Bronchial epithelial cell (primary cell): ENCODE results near the gene SUCLG2. TPM values are rescaled to one million over a fixed set of nuclear protein-coding genes. Genes with fewer than 3 reads are reported as not detected.

Experiments used
- DNase-seq: peaks from one replicate; pipeline ENCODE4 v3.0.0-alpha.2; 2010; ENCODE audit warnings: low read depth
- FAIRE-seq: peaks from 2 replicates; lab custom pipeline; 2011; peaks lifted over from hg19 to GRCh38; lab: Jason Lieb, UNC
- H3K27me3 ChIP-seq: 2 replicates; pipeline ENCODE4 v1.5.1; 2011; ENCODE audit warnings: low read length; ENCODE audit not compliant: control insufficient read depth, insufficient read depth
- H3K36me3 ChIP-seq: 2 replicates; pipeline ENCODE4 v1.5.1; 2011; ENCODE audit warnings: low read length; ENCODE audit not compliant: control insufficient read depth, insufficient read depth
- H3K4me3 ChIP-seq: 2 replicates; pipeline ENCODE4 v1.5.1; 2011; ENCODE audit warnings: mild to moderate bottlenecking, low read depth, low read length, control low read depth
- total RNA-seq: library from RNA; depleted of rRNA; stranded (reverse); fragments of >200 nt; gene quantifications from 2 replicates; pipeline ENCODE4 v1.2.1, GENCODE V29; 2014
- TF ChIP-seq, protein P1 (sequence below): IDR thresholded peaks from 2 replicates; pipeline ENCODE4 v1.5.1; 2011; ENCODE audit warnings: mild to moderate bottlenecking, moderate library complexity, low read length, control low read depth, inconsistent platforms; ENCODE audit not compliant: insufficient read depth, severe bottlenecking

SUCLG2 gene
- total RNA-seq, 1 donor from 2014 or later, result 42.1 TPM

- DNase-seq, result no peak
- FAIRE-seq, result no peak
- Histone ChIP-seq H3K36me3 (no peaks in the 10 kb centered on the region), H3K27me3 (no peaks in the 10 kb centered on the region), H3K4me3 (no peak overlapping the region)
- TF ChIP-seq, protein P1, sequence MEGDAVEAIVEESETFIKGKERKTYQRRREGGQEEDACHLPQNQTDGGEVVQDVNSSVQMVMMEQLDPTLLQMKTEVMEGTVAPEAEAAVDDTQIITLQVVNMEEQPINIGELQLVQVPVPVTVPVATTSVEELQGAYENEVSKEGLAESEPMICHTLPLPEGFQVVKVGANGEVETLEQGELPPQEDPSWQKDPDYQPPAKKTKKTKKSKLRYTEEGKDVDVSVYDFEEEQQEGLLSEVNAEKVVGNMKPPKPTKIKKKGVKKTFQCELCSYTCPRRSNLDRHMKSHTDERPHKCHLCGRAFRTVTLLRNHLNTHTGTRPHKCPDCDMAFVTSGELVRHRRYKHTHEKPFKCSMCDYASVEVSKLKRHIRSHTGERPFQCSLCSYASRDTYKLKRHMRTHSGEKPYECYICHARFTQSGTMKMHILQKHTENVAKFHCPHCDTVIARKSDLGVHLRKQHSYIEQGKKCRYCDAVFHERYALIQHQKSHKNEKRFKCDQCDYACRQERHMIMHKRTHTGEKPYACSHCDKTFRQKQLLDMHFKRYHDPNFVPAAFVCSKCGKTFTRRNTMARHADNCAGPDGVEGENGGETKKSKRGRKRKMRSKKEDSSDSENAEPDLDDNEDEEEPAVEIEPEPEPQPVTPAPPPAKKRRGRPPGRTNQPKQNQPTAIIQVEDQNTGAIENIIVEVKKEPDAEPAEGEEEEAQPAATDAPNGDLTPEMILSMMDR, result no peak
Measured at GRCh38 chr3:67599821-67600220, 54.6 kb downstream of the SUCLG2 start.

DNA sequence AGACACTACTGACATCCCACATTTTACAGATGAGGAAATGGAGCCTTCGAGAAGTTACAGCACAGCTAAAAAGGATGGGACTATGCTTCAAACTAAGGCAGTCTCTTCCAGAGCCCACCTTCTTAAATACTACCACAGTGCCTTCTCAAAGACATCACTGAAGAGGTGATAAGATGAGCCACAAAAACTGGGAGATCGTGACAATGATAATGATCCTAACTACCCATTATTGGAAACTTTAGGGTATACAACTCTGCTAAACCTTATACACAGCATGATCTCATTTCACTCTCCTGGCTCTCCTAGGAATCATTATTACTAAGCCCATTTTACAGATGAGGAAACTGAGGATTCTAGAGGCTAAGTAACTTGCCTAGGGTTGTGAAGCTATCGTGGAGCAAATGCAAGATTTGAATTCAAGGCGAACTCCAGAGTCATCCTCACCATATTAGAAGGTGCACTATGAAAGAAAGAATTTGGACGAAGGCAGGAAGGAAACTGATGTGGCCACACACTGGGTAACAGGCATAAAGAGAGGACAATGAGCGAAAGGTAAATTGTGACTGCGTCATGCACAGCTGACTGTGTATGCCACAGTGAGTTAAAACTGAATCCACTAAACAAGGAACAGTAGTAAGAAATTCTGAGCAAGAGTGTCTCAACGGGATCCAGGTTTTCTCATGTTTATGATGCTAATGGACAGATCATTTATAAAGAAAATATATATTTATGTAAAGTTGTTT lies 55.4 kb downstream of the SUCLG2 start:
- FAIRE-seq, result no peak
- no peak for DNase-seq
- Histone ChIP-seq H3K4me3 (no peak overlapping the region), H3K27me3 (no peaks in the 10 kb centered on the region), H3K36me3 (no peaks in the 10 kb centered on the region)
- TF ChIP-seq, protein P1, result no peak

DNA sequence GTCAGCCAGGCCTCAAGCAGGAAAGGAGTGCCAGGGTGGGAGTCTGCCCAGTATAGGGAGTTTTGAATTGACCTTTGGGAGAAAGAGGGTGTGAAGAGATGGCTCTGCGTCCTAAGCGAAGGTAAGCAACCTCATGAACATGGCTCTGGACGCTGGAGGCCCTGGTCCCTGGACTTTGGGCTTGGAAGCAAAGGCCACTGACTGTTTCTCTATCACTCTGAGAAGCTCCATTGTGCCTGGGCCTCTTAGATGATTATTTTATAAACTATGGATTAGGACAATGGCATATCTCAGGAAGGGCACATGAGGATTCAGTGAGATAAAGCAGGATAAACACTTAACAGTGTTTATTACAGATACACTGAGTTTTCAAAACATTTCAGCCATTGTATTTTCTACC lies 59.0 kb downstream of the SUCLG2 start:
- TF ChIP-seq, protein P1, result no peak
- H3K4me3 ChIP-seq, result no peak overlapping the region
- DNase-seq (no peak), FAIRE-seq (no peak)
- no peaks in the 10 kb centered on the region for H3K27me3 ChIP-seq
- H3K36me3 ChIP-seq, result no peaks in the 10 kb centered on the region

GRCh38 chr3:67593761-67594234 lies 60.6 kb downstream of the SUCLG2 start:
- TF ChIP-seq, protein P1, result peak; percentile 14
- H3K4me3 ChIP-seq, result no peak overlapping the region
- no peaks in the 10 kb centered on the region for H3K36me3 ChIP-seq
- peak; percentile 52 for DNase-seq
- no peak for FAIRE-seq
- no peaks in the 10 kb centered on the region for H3K27me3 ChIP-seq

GRCh38 chr3:67592057-67592456 lies 62.4 kb downstream of the SUCLG2 start:
- DNase-seq (no peak), FAIRE-seq (no peak)
- Histone ChIP-seq H3K4me3 (no peak overlapping the region), H3K27me3 (no peaks in the 10 kb centered on the region), H3K36me3 (no peaks in the 10 kb centered on the region)
- TF ChIP-seq, protein P1, result no peak

DNA sequence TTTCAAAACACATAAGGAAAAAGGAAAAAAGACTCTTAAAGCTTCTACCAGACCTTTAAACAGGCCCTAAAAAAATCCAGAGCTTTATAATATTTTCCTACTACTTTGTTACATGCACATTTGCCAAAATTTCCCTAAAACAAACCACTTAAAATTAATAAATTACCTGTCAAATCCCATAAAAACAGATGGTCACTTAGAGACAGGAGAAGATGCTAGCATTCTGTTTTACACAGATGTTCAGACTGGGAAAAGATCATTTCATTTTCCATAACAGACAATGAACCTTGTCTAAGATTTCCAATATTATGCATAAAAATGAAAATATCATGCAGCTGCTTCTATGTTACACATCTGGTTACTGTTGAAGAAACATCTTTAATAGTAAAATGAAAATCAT lies 66.6 kb downstream of the SUCLG2 start:
- DNase-seq (no peak), FAIRE-seq (no peak)
- TF ChIP-seq, protein P1, result no peak
- Histone ChIP-seq H3K27me3 (no peaks in the 10 kb centered on the region), H3K4me3 (no peak overlapping the region), H3K36me3 (no peaks in the 10 kb centered on the region)
